OCI-LY7 (cell line): ENCODE data around the gene TMEM269. TPM values are rescaled to one million over a fixed set of nuclear protein-coding genes. Genes with fewer than 3 reads are reported as not detected.

Source experiments
- BruUV-seq: library from RNA; stranded (reverse); fragments of 400-500 nt; replicated peaks from 2 replicates; lab custom pipeline; 2021; lab: Mats Ljungman, UMichigan
- CTCF ChIA-PET: fragments of 300-600 bp; sonication (Branson Sonifier 250); formaldehyde crosslinking; loops from one replicate; lab custom pipeline; 2022; ENCODE audit warnings: antibody characterized with exemption; ENCODE audit not compliant: unreplicated experiment; lab: Charles Lee
- POLR2A ChIA-PET: fragments of 300-600 bp; sonication (Branson Sonifier 250); formaldehyde crosslinking; loops from one replicate; lab custom pipeline; 2022; ENCODE audit warnings: antibody characterized with exemption; lab: Charles Lee
- DNase-seq: peaks from one replicate; pipeline ENCODE4 v3.0.0-alpha.2; 2015; ENCODE audit warnings: low spot score
- H2AFZ ChIP-seq: fragments of 200-600 bp; sonication (generic), shearing (Covaris generic); 2 replicates; pipeline ENCODE4 v1.6.1; 2014; ENCODE audit warnings: mild to moderate bottlenecking, antibody characterized with exemption, low read length, moderate library complexity
- H3K27ac ChIP-seq: fragments of 200-600 bp; sonication (generic); 2 replicates; pipeline ENCODE4 v1.5.1; 2014; ENCODE audit warnings: mixed run types, low read depth, mild to moderate bottlenecking, moderate library complexity, low read length, inconsistent platforms; ENCODE audit not compliant: poor library complexity, severe bottlenecking
- H3K36me3 ChIP-seq: fragments of 200-600 bp; sonication (generic); 2 replicates; pipeline ENCODE4 v1.6.1; 2014; ENCODE audit warnings: mild to moderate bottlenecking, antibody characterized with exemption, low read length, moderate library complexity, mixed read lengths; ENCODE audit not compliant: insufficient read depth
- H3K4me1 ChIP-seq: fragments of 200-600 bp; sonication (generic); 2 replicates; pipeline ENCODE4 v1.5.1; 2014; ENCODE audit warnings: mild to moderate bottlenecking, low read length; ENCODE audit not compliant: insufficient read depth, poor library complexity, severe bottlenecking
- H3K4me2 ChIP-seq: fragments of 200-600 bp; sonication (generic); 2 replicates; pipeline ENCODE4 v1.6.1; 2014; ENCODE audit warnings: mild to moderate bottlenecking, low read length
- H3K4me3 ChIP-seq: fragments of 200-600 bp; sonication (generic); 2 replicates; pipeline ENCODE4 v1.5.1; 2014; ENCODE audit warnings: mild to moderate bottlenecking, low read depth, low read length; ENCODE audit not compliant: poor library complexity, severe bottlenecking
- H3K79me2 ChIP-seq: fragments of 200-600 bp; sonication (generic); 2 replicates; pipeline ENCODE4 v1.6.1; 2016; ENCODE audit warnings: low read depth, mild to moderate bottlenecking, low read length, moderate library complexity, mixed read lengths; ENCODE audit not compliant: insufficient read depth
- H3K9me2 ChIP-seq: fragments of 200-600 bp; sonication (generic); 2 replicates; pipeline ENCODE4 v1.6.1; 2016; ENCODE audit warnings: mild to moderate bottlenecking, low read length, mixed read lengths; ENCODE audit not compliant: insufficient read depth
- H3K9me3 ChIP-seq: fragments of 200-600 bp; sonication (generic); 2 replicates; pipeline ENCODE4 v1.6.1; 2014; ENCODE audit warnings: mild to moderate bottlenecking, mixed run types, low read length, mixed read lengths
- H4K20me1 ChIP-seq: fragments of 200-600 bp; sonication (generic); 2 replicates; pipeline ENCODE4 v1.6.1; 2014; ENCODE audit warnings: mild to moderate bottlenecking, antibody characterized with exemption, low read length, moderate library complexity, mixed read lengths; ENCODE audit not compliant: insufficient read depth
- EZH2phosphoT487 ChIP-seq: fragments of 200-600 bp; sonication (generic); IDR thresholded peaks from 2 replicates; pipeline ENCODE4 v1.6.1; 2018; ENCODE audit warnings: low read depth, borderline replicate concordance, mild to moderate bottlenecking, mixed run types, antibody characterized with exemption, low read length, moderate library complexity, mixed read lengths
- intact Hi-C: fragments of 100-400 bp; cut with micrococcal nuclease; formaldehyde crosslinking; loops from one replicate; pipeline ENCODE4 v1.10.0; 2022; ENCODE audit not compliant: unreplicated experiment
- total RNA-seq, 2 experiments: library from RNA; depleted of rRNA in 1 of 2; stranded (reverse); fragments of >200 nt in 1 of 2; shearing (Covaris generic) in 1 of 2; gene quantifications; 2 replicates each; pipeline ENCODE4 v1.2.3, GENCODE V29; 2014 to 2022
- TF ChIP-seq, protein P1 (sequence below): fragments of 200-600 bp; sonication (generic); conservative IDR thresholded peaks from 2 replicates; pipeline ENCODE4 v1.5.1; 2014; ENCODE audit warnings: mild to moderate bottlenecking, antibody characterized with exemption, low read length, moderate library complexity, mixed read lengths

The TMEM269 gene
- total RNA-seq, 2 experiments from 2014 or later, result 0.16 to 0.46 TPM

DNA sequence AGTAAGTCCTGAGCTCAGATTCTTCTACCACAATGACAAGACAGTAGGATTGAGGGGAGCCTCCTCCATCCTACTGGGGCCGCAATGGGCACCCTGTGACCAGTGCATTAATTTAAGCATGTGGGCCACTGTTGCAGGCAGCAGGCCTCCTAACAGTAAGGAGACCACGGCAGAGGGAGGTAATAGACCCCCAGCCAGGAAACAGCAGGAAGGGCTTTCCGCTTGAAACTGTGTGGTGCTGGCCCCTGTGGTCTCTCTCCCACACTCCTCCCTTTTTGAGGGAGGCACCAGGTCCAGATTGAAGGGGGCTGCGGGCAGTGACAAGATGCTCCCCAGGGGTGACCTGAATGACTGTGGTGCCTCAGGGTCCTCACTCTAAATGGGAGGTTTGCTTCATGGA, 43.1 kb upstream of the TMEM269 start:
- intact Hi-C loops, result no loop called here
- H3K9me3 ChIP-seq, result no peaks in the 10 kb centered on the region
- ChIA-PET POLR2A (no interaction called here), CTCF (no interaction called here)
- peaks cover 11% of the 10 kb centered on the region; the same call in 1 of the 2 replicates for H3K36me3 ChIP-seq
- no TSS peak for BruUV-seq
- no peak overlapping the region for H3K27ac ChIP-seq
- no peaks in the 10 kb centered on the region for H3K79me2 ChIP-seq
- no peak for DNase-seq
- TF ChIP-seq, protein P1, sequence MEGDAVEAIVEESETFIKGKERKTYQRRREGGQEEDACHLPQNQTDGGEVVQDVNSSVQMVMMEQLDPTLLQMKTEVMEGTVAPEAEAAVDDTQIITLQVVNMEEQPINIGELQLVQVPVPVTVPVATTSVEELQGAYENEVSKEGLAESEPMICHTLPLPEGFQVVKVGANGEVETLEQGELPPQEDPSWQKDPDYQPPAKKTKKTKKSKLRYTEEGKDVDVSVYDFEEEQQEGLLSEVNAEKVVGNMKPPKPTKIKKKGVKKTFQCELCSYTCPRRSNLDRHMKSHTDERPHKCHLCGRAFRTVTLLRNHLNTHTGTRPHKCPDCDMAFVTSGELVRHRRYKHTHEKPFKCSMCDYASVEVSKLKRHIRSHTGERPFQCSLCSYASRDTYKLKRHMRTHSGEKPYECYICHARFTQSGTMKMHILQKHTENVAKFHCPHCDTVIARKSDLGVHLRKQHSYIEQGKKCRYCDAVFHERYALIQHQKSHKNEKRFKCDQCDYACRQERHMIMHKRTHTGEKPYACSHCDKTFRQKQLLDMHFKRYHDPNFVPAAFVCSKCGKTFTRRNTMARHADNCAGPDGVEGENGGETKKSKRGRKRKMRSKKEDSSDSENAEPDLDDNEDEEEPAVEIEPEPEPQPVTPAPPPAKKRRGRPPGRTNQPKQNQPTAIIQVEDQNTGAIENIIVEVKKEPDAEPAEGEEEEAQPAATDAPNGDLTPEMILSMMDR, result no peak
- no peak for TF ChIP-seq EZH2phosphoT487
- H2AFZ ChIP-seq, result no peak overlapping the region
- no peaks in the 10 kb centered on the region for H3K9me2 ChIP-seq
- no peaks in the 10 kb centered on the region for H4K20me1 ChIP-seq
- H3K4me2 ChIP-seq, result no peak overlapping the region
- peaks cover 8% of the 10 kb centered on the region for H3K4me1 ChIP-seq
- no peak overlapping the region for H3K4me3 ChIP-seq

DNA sequence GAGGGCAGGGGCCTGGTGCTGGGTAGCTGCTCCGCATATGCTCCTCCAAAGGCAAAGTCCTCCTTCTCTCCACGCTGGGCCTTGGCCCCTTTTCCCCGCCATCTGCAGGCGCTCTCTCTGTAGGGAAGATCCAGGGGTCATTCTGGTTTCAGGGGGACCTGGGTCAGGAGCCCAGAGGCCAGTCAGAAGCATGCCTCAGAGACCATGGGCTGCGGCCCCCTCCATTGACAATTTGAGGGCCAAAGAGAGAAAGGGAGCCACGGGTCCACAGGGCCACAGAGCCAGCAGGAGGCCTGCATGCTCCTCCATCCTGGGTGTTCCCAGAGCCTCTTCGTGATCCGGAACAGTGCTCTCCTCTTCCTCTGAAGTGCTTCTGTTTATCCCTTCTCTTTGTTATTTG, 42.6 kb upstream of the TMEM269 start:
- DNase-seq, result no peak
- Histone ChIP-seq H3K4me3 (no peak overlapping the region), H2AFZ (no peak overlapping the region), H4K20me1 (no peaks in the 10 kb centered on the region), H3K79me2 (no peaks in the 10 kb centered on the region), H3K36me3 (peaks cover 11% of the 10 kb centered on the region; the same call in 1 of the 2 replicates), H3K4me2 (no peak overlapping the region), H3K9me2 (no peaks in the 10 kb centered on the region), H3K27ac (no peak overlapping the region), H3K9me3 (no peaks in the 10 kb centered on the region), H3K4me1 (peaks cover 4% of the 10 kb centered on the region)
- CTCF ChIA-PET, result no interaction called here
- TF ChIP-seq, protein P1, result no peak
- TF ChIP-seq EZH2phosphoT487, result no peak
- POLR2A ChIA-PET, result no interaction called here
- intact Hi-C loops, result no loop called here
- BruUV-seq, result no TSS peak

DNA sequence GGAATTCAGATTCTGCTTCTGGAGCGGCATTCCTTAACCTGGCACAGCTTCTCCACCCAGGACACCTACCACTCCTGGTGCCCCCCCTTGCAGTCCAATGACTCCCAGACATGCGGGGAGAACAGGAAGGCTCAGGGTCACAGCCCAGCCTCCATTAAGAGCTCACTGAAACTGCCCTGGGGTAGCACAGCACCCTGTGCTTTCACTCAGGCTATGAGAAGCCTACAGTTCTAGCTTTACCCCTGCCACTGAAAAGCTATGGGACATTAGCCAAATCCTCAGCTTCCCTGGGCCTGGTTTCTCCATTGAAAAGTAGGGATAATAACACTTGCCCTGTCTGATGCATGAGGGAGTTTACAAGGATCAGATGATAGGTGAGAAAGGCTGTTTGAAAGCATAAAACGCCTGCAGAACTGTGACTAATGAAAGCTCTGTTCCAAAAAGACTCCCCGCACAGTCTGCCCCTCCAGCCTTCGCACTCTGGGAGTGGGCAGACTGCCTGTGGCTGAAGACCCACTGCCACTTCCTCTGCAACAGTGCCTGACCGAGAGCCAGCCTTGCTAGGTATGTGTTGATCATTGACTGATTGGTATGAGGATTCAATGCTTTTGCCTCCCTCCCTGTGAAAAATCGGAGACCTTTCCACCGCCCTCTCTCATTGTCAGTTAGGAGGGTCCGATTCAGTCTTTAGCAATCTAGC, 42.0 kb upstream of the TMEM269 start:
- Histone ChIP-seq H3K36me3 (peaks cover 14% of the 10 kb centered on the region; the same call in 1 of the 2 replicates), H2AFZ (no peak overlapping the region), H3K4me1 (no peaks in the 10 kb centered on the region), H3K4me3 (no peak overlapping the region), H3K9me3 (no peaks in the 10 kb centered on the region), H4K20me1 (no peaks in the 10 kb centered on the region), H3K9me2 (no peaks in the 10 kb centered on the region), H3K27ac (no peak overlapping the region), H3K79me2 (no peaks in the 10 kb centered on the region), H3K4me2 (no peak overlapping the region)
- BruUV-seq, result no TSS peak
- no peak for DNase-seq
- intact Hi-C loops, result no loop called here
- ChIA-PET CTCF (no interaction called here), POLR2A (no interaction called here)
- TF ChIP-seq, protein P1, result no peak
- TF ChIP-seq EZH2phosphoT487, result no peak
